ENCODE data around the gene MEF2D.
A peak's percentile ranks its signal among the peaks of the same experiment; 100 is the strongest.

The MEF2D gene

DNA sequence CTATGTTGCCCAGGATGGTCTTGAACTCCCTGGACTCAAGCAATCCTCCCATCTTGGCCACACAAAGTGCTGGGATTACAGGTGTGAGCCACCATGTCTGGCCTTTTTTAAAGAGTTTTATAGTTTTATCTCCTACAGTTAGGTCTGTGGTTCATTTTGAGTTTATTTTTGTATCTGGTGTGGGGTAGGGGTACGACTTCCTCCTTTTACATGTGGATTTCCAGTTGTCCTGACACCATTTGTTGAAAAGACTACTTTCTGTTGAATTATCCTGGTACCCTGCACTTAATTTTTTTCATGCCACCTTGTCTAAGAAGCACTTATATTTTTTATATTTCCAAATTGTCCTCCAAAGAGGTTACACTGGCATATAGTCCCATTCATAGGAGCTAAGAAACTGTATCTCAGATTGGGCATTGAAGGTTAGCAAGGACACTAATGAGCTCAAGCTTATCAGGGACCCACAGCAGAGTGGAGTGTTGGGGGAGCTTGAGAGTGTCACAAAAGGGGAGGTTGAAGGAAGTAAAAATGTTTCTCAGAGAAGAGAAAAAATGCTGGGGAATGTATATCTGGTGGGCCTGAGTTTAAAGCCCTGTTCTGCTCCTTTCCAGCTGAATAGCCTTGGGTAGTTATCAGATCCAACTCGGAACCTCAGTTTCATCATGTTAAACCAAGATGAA lies 23.4 kb upstream of the MEF2D start:
- no peak for DNase-seq

- no peak for DNase-seq
Observed at GRCh38 chr1:156522443-156522970, 21.9 kb upstream of the MEF2D start.

- no peak for DNase-seq
Observed at GRCh38 chr1:156517748-156518147, 17.2 kb upstream of the MEF2D start.

DNA sequence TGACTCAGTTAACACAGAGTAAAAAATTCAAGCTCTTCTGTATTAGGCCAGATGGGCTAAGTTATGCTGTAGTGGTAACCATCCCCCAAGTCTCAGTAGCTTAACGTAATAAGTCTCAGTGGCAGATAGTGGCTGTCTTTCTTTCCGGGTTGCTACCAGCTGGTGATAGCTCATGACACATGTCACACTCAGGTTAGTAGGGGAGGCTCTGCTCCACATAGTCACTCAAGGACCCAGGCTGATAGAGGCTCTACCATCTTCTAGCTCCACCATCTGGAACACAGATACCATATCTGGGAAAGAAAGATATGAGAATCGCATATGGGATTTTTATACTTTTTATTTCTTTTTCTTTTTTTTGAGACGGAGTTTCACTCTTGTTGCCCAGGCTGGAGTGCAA lies 16.2 kb upstream of the MEF2D start:
- DNase-seq, result no peak

- no peak for DNase-seq
Observed at GRCh38 chr1:156515956-156516355, 15.4 kb upstream of the MEF2D start.

GRCh38 chr1:156513185-156513584 lies 12.6 kb upstream of the MEF2D start:
- DNase-seq, result no peak

DNA sequence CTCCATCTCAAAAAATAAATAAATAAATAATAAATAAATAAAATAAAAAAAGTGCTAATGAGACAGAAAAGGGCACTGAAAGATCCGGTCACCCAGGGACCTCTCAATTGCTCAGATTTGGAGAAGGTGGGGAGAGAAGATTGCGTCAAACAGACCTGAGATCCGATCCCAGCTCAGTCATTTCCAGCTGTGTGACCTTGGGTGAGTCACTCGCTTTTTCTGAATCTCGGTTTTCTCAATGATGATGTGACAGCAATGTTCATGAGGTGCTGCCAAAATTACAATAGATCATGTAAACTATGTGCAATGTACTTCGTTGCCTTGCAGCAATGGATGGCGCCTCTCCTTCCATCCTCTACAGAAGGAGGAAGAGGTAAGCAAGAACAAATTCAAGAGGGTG lies 11.1 kb upstream of the MEF2D start:
- DNase-seq, result no peak

DNA sequence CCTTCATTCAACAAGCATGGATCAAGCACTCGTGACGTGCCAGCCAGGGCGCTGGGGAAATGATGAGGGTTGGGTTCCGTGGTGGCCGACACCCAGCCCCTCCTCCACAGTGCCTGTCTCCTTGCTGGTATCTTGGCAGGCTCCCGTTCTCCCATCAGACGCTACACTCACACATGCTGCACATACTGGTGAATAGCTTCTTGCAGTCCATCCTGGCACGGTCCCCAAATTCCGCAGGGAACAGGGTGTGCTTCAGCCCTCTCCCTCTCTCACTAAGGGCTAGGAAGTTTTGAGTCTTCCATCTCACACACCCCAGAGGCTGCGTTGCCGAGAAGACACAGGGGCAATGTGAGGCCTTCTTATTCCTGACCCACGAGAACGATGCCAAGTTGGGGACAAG lies 10.1 kb upstream of the MEF2D start:
- no peak for DNase-seq

- DNase-seq, result no peak
Observed at GRCh38 chr1:156509424-156510034, 9.0 kb upstream of the MEF2D start.

DNA sequence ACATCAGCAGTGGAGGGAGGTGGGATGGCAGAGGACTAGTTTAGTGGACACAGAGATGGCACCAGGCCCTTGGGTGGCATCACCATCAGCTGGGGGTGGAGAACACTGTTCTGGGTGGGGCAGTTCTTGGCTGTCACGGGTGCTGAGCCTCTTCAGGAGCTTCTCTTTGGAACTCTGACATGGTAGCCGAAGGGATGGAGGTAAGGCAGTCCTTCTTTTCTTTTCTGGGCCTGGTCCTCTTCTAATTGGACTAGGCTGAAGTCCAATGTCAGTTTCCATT lies 8.3 kb upstream of the MEF2D start:
- DNase-seq, result no peak

- no peak for DNase-seq
Observed at GRCh38 chr1:156508205-156508954, 7.8 kb upstream of the MEF2D start.

- DNase-seq, result no peak
Observed at GRCh38 chr1:156506450-156506849, 5.9 kb upstream of the MEF2D start.

DNA sequence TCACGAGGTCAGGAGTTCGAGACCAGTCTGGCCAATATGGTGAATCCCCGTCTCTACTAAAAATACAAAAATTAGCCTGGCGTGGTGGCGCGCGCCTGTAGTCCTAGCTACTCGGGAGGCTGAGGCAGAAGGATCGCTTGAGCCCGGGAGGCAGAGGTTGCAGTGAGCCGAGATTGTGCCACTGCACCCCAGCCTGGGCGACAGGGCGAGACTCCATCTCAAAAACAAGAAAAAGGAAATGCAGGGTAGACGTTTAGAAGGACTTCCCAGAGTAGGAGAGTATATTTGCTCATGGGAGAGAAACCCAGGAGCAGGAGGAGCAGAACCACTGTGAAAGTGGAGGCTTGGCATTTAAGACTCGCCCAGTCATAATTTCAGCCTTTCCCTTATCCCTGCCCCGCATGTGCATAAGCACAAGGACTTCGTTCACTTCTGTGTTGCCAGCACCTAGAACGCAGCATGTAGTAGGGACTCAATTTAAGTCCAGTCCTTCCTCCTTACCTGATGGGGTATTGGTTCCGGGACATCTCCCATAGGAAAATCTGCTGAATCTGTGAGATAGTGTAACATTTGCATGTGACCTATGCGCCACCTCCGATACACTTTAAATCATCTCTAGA lies 5.2 kb upstream of the MEF2D start:
- DNase-seq, result no peak

GRCh38 chr1:156504821-156505678 lies 4.5 kb upstream of the MEF2D start:
- DNase-seq, result peak; percentile 99

DNA sequence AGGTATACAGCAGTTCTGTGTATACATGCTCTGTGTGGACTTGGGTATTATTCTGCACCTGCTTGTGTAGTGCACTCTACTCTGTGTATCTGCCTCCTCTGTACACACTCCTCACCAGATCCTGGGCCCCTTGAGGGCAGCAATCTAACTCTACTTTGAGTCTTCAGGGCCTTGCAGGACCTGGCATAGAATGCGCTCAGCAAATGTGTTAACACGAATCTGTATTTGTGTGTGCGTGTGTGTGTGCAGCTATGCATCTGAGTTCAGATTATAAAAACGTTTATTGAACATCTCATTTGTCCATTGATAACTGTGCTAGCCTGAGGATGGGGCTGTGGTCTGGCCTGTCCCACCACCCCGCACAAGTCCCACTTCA lies 3.9 kb upstream of the MEF2D start:
- DNase-seq, result no peak

DNA sequence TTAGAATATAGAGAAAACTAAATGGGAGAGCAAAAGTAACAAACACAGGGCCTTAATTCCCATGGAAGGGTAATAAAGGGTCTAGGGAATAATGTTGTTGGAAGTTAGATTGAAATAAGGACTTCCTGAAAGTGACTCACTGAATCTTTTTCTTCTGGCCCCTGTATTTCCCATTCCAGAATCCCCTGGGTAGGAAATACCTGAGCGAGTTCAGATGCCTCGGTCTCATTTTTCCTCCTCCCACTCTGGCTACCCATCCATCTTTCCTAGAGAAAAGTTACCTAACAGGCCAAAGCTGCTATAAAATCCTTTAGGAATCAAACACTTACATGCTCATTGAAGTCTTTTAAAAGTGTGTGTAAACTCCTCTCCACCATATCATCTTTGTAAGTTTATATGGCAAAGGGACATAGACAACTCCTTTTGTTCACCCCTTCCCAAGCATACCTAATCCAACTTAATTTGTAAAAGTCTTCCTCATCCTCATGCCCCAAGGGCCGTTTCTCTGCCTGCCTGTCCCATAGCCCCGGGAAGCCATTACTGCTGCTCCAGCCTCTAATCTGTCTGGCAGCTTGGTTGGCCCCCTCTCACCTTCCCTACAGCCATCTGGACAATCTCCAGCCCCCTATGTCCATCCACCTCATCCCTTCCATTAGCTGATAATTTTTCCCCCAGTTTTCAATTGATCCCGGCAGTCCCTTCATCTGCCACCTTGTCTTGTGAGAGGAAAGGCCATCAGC lies 3.3 kb upstream of the MEF2D start:
- no peak for DNase-seq

DNA sequence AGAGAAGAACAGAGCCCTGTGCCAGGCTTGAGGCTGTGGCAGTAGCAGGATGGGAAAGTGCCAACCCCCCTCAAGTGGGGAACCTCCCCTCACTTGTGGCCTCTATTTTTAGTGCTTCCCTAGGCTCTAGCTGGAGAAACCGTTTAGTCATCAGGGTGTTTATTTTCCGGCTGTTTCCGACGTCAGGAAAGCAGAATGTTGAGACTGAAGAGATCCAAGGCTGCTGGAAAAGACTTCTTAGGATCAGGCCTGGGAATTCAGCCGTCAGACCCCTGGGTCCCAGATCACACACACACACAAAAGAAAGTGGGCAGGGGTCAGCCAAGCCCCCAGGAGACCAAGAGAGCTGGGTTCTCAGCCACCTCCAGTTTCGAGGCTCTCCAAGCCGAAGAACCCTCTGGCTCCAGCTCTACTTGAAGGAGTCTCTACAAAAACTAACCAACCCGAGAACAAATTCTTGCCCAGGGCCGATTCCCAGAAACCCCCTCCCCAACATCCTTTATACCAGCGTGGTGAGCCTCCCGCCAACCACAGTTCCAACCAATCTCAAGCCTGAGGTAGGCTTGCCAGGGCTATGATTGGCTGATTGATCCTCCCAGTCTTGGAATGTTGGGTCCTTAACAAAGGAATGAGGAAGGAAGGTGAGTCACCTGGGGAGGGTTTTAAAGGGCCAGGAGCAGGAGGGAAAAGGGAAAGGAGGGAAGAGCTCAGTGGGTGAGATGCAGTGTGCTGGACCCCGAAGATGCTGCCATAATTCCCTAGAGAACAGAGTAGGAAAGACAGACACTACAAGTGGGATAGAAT lies 2.5 kb upstream of the MEF2D start:
- DNase-seq, result no peak

DNA sequence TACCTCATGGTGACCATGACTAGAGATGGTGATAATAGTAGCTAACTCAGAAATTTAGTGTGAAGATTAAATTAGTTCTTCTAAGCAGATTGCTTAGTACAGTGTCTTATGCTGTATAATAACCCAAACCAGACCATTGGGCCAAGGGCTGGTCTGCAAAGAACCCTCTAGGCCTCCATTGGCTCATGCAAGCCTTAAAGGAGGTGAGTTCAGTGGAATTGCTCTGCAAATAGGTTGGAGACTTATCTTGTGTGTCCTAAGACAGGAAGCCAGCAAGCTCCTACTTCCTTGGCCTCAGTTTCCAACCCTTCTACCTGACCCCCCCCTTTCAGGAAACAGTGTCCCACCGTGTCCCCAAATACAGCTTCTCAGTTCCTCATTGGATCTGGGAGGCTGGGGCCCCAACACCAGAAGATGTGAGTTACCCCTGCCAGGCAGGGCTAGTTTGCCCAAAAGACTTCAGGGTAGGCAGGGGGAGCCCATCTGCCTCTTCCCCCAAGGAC lies 1.9 kb upstream of the MEF2D start:
- DNase-seq, result no peak

DNA sequence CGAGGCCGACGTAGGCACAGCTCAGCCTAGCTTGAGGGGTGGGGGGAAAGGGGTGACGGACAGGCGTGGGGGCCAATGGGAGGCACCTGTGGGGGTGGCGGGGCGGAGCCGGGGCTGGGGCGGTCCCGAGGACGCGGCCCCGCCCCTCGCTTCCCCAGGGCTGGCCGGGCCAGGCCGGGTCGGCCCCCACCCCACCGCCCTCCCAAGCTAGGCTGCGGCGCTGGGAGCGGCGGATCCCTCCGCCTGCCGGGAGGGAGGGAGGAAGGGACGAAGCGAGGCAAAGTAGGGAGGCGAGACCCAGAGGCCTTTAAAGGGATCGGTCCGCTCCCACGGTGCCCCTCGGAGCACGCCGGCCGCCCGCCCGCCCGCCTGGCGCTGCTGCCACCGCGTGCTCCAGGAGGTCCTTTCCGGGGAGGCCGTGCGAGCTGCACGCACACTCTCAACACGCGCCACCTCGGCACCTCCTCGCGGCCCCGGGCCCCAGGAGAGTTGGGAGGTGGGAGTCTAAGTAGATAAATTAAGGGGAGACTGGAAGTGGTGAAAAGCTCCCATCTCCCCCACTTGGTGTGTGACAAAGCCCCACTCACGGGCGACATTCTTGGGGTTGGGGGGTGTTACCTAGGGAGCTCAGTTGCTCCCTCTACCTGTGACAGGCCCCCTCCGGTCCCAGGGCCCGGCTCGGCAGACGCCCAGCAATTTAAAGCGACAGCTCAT lies 375 bp upstream of the MEF2D start:
- DNase-seq, result peak; percentile 89

DNA sequence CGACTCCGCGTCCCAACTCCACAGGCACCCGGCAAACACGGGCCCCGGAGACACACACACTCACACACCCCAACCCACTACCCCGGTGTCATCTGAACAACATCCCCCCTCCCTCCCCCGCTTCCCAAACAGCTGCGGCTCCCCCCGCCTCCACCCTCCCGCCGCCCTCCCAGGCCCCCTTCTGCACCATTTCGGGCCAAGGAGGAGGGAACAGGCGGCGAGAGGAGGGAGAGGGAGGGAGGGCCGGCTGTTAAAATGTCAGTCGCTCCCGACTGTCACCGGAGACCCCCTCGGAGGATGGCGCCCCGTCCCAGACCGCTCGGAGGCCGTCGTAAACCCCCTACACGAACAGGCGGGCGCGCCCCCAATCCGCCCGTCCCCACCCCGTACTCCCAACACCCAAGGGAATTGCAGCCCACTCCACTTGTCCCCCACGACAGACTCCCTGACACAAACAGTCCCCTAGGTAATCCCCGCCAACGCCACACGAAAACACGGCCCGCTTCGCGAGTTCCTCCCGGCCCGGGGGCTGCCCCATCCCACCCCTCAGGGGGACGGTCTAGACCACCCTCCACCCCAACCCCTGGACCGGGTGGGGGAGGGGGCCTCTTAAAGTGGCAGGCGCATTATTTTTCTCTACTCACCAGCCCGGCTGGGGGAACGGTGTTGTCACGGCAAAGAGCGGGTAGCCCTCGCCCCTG lies 583 bp downstream of the MEF2D start:
- DNase-seq, result no peak

Measured in NCI-H1048 (cell line).